HepG2 (cell line): Measurements from ENCODE around the gene DDAH2. TPM values are rescaled to one million over a fixed set of nuclear protein-coding genes. Genes with fewer than 3 reads are reported as not detected.

ENCODE experiments used
- GATAD1 ChIP-seq: IDR thresholded peaks from 2 replicates; pipeline ENCODE4 v1.6.1; 2016; ENCODE audit warnings: missing genetic modification reagents, missing compliant biosample characterization
- HDAC2 ChIP-seq: sonication (generic); formaldehyde crosslinking; IDR thresholded peaks from 2 replicates; pipeline ENCODE4 v1.4.0; 2020; ENCODE audit warnings: missing genetic modification reagents
- ISL2 ChIP-seq: sonication (generic); formaldehyde crosslinking; IDR thresholded peaks from 2 replicates; pipeline ENCODE4 v1.5.0; 2020; ENCODE audit warnings: missing genetic modification reagents
- KDM5B ChIP-seq: sonication (generic); formaldehyde crosslinking; IDR thresholded peaks from 2 replicates; pipeline ENCODE4 v1.4.0; 2020; ENCODE audit warnings: missing genetic modification reagents, mild to moderate bottlenecking, borderline replicate concordance
- SSRP1 ChIP-seq: IDR thresholded peaks from 2 replicates; pipeline ENCODE4 v1.6.1; 2016; ENCODE audit warnings: control low read depth
- TBX2 ChIP-seq: sonication (generic); formaldehyde crosslinking; IDR thresholded peaks from 2 replicates; pipeline ENCODE4 v1.5.0; 2020; ENCODE audit warnings: missing genetic modification reagents, mild to moderate bottlenecking, borderline replicate concordance
- ZC3H4 ChIP-seq: sonication (generic); formaldehyde crosslinking; IDR thresholded peaks from 2 replicates; pipeline ENCODE4 v1.4.0; 2020; ENCODE audit warnings: missing genetic modification reagents, borderline replicate concordance
- ZFX ChIP-seq: sonication (generic); formaldehyde crosslinking; IDR thresholded peaks from 2 replicates; pipeline ENCODE4 v1.4.0; 2020; ENCODE audit warnings: mild to moderate bottlenecking, low read depth, missing genetic modification reagents, moderate library complexity
- ZNF629 ChIP-seq: sonication (generic); formaldehyde crosslinking; conservative IDR thresholded peaks from 2 replicates; pipeline ENCODE4 v1.5.0; 2020; ENCODE audit warnings: missing genetic modification reagents
- ZNF644 ChIP-seq: IDR thresholded peaks from 2 replicates; pipeline ENCODE4 v1.6.1; 2016; ENCODE audit warnings: low read depth
- ZNF652 ChIP-seq: IDR thresholded peaks from 2 replicates; pipeline ENCODE4 v1.6.1; 2016; ENCODE audit warnings: low read depth, borderline replicate concordance
- ZNF713 ChIP-seq: sonication (generic); formaldehyde crosslinking; IDR thresholded peaks from 2 replicates; pipeline ENCODE4 v1.4.0; 2020; ENCODE audit warnings: mild to moderate bottlenecking, missing genetic modification reagents
- ZNF850 ChIP-seq: sonication (generic); formaldehyde crosslinking; conservative IDR thresholded peaks from 2 replicates; pipeline ENCODE4 v1.9.0; 2021; ENCODE audit warnings: mild to moderate bottlenecking, missing genetic modification reagents
- polyA plus RNA-seq, 8 experiments: library from polyadenylated mRNA; depleted of rRNA in 3 of 8; stranded (reverse) in 7 of 8; unstranded in 1 of 8; fragments of >200 nt; fragmentation: Illumina TruSeq in 4 of 8; extraction: Trizol in 4 of 8; gene quantifications; 2 replicates each; pipeline versions ENCODE4 v1.2.1 to v1.2.3, GENCODE V29; 2011 to 2016; ENCODE audit warnings: low read depth in 4 of 8, missing spikeins in 1 of 8, mixed read lengths in 1 of 8; ENCODE audit not compliant: insufficient read depth in 1 of 8
- total RNA-seq, 5 experiments: library from RNA; depleted of rRNA; stranded (reverse); fragments of >200 nt; fragmentation: Illumina TruSeq; extraction: Trizol; gene quantifications; 2 replicates each; pipeline ENCODE4 v1.2.3, GENCODE V29; 2016; ENCODE audit warnings: low read depth in 1 of 5
- TF ChIP-seq, protein P1 (sequence below): sonication (generic); formaldehyde crosslinking; conservative IDR thresholded peaks from 2 replicates; pipeline ENCODE4 v1.4.0; 2020; ENCODE audit warnings: missing genetic modification reagents
- TF ChIP-seq, protein P2 (sequence below): sonication (generic); formaldehyde crosslinking; IDR thresholded peaks from 2 replicates; pipeline ENCODE4 v1.5.0; 2020; ENCODE audit warnings: missing genetic modification reagents
- TF ChIP-seq, protein P3 (sequence below): IDR thresholded peaks from 2 replicates; pipeline ENCODE4 v1.6.1; 2016; ENCODE audit warnings: missing biosample characterization, missing genetic modification reagents, low read depth
- TF ChIP-seq, protein P4 (sequence below), 2 experiments: fragments of 450-650 bp in 1 of 2; sonication (generic) in 1 of 2; formaldehyde crosslinking in 1 of 2; IDR thresholded peaks; 2 replicates each; pipeline versions ENCODE4 v1.6.1 to v1.8.0; 2016 to 2022; ENCODE audit warnings: antibody characterized with exemption in 1 of 2, mild to moderate bottlenecking in 1 of 2, missing genetic modification reagents in 1 of 2

The DDAH2 gene
- total and polyA plus RNA-seq, 2 of the 13 experiments (the other 11 are each of a cell fraction or from before 2014, with no cell fraction given) = 16.4 to 21.1 TPM

DNA sequence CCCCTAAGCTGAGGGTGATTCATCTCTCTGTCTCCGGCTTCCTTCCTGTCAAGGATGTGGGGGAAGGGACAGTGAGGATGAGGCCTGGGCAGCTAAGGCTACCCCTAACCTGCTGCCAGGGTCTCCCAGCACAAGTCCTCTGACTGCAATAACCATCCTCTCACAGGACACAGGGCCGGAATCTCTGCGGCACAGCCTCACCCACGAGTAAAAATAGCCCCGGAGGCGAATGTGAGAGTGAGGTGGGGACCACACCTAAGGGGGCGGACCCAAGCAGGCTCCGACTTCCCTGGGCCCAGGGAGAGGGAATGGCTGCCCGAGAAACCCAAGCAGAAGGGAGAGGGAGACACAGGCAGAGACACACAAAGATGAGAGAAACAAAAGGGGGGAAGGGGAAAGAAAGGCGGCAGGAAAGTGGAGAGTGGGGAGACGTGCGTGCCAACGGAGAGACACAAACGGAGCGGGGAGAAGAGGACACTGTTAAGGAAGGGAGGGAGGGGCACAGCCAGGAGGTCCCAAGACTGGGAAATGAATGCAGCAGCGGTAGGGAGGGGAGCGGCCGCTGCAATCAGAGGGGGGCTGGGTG lies 5.8 kb upstream of the DDAH2 start (continued):
- TF ChIP-seq, protein P1, sequence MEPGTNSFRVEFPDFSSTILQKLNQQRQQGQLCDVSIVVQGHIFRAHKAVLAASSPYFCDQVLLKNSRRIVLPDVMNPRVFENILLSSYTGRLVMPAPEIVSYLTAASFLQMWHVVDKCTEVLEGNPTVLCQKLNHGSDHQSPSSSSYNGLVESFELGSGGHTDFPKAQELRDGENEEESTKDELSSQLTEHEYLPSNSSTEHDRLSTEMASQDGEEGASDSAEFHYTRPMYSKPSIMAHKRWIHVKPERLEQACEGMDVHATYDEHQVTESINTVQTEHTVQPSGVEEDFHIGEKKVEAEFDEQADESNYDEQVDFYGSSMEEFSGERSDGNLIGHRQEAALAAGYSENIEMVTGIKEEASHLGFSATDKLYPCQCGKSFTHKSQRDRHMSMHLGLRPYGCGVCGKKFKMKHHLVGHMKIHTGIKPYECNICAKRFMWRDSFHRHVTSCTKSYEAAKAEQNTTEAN (CRISPR knock-in tag) = no peak
- TF ChIP-seq, protein P2, sequence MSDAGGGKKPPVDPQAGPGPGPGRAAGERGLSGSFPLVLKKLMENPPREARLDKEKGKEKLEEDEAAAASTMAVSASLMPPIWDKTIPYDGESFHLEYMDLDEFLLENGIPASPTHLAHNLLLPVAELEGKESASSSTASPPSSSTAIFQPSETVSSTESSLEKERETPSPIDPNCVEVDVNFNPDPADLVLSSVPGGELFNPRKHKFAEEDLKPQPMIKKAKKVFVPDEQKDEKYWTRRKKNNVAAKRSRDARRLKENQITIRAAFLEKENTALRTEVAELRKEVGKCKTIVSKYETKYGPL (CRISPR knock-in tag) = 0 out of 2 replicates have a peak, but pooled peaks have one; percentile 21
- TF ChIP-seq, protein P3, sequence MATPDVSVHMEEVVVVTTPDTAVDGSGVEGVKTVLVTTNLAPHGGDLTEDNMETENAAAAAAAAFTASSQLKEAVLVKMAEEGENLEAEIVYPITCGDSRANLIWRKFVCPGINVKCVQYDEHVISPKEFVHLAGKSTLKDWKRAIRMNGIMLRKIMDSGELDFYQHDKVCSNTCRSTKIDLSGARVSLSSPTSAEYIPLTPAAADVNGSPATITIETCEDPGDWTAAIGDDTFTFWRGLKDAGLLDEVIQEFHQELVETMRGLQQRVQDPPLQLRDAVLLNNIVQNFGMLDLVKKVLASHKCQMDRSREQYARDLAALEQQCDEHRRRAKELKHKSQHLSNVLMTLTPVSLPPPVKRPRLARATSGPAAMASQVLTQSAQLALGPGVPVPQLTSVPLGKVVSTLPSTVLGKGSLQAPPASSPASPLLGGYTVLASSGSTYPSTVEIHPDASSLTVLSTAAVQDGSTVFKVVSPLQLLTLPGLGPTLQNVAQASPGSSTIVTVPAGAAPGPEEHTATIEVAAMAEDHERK (CRISPR knock-in tag) = no peak
- no peak for TF ChIP-seq ZNF629 (CRISPR knock-in tag)
- 0 out of 2 replicates have a peak, but pooled peaks have one; percentile 46 for TF ChIP-seq ZNF850 (CRISPR knock-in tag)
- no peak for TF ChIP-seq ZC3H4 (CRISPR knock-in tag)
- peak; percentile 43 for TF ChIP-seq TBX2 (CRISPR knock-in tag)
- TF ChIP-seq GATAD1 = peak; percentile 13; the same call in 1 of the 2 replicates
- TF ChIP-seq ISL2 (CRISPR knock-in tag) = no peak
- TF ChIP-seq HDAC2 (CRISPR knock-in tag) = 0 out of 2 replicates have a peak, but pooled peaks have one; percentile 3
- TF ChIP-seq ZNF644 (CRISPR knock-in tag) = no peak
- 0 out of 2 replicates have a peak, but pooled peaks have one; percentile 35 for TF ChIP-seq ZNF713 (CRISPR knock-in tag)
- TF ChIP-seq SSRP1 (CRISPR knock-in tag) = no peak
- no peak for TF ChIP-seq KDM5B (CRISPR knock-in tag)
- TF ChIP-seq, protein P4, sequence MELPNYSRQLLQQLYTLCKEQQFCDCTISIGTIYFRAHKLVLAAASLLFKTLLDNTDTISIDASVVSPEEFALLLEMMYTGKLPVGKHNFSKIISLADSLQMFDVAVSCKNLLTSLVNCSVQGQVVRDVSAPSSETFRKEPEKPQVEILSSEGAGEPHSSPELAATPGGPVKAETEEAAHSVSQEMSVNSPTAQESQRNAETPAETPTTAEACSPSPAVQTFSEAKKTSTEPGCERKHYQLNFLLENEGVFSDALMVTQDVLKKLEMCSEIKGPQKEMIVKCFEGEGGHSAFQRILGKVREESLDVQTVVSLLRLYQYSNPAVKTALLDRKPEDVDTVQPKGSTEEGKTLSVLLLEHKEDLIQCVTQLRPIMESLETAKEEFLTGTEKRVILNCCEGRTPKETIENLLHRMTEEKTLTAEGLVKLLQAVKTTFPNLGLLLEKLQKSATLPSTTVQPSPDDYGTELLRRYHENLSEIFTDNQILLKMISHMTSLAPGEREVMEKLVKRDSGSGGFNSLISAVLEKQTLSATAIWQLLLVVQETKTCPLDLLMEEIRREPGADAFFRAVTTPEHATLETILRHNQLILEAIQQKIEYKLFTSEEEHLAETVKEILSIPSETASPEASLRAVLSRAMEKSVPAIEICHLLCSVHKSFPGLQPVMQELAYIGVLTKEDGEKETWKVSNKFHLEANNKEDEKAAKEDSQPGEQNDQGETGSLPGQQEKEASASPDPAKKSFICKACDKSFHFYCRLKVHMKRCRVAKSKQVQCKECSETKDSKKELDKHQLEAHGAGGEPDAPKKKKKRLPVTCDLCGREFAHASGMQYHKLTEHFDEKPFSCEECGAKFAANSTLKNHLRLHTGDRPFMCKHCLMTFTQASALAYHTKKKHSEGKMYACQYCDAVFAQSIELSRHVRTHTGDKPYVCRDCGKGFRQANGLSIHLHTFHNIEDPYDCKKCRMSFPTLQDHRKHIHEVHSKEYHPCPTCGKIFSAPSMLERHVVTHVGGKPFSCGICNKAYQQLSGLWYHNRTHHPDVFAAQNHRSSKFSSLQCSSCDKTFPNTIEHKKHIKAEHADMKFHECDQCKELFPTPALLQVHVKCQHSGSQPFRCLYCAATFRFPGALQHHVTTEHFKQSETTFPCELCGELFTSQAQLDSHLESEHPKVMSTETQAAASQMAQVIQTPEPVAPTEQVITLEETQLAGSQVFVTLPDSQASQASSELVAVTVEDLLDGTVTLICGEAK (IDR thresholded peaks at IDR 0.05) = no peak
- TF ChIP-seq, protein P4 (CRISPR knock-in tag; IDR thresholded peaks at IDR 0.05) = peak; percentile 15; the same call in 1 of the 2 replicates
- TF ChIP-seq ZFX (CRISPR knock-in tag) = peak; percentile 81
- TF ChIP-seq ZNF652 = no peak
